ENCODE data around the gene PDLIM7.

- TF ChIP-seq POLR2A (IDR thresholded peaks at IDR 0.05) = no peak
- TF ChIP-seq POLR2AphosphoS5 (IDR thresholded peaks at IDR 0.05) = no peak
- no peak for TF ChIP-seq CTCF (IDR thresholded peaks at IDR 0.05)
Observed at GRCh38 chr5:177448244-177448950, 49.0 kb downstream of the PDLIM7 start.
